Body of pancreas (tissue), 4 donors: ENCODE results near the gene TP53TG5.

Experiments
- CTCF ChIP-seq, 7 experiments: fragments of 450-650 bp in 4 of 7; fragments of 200-600 bp in 3 of 7; sonication (generic) in 3 of 7; IDR thresholded peaks; one replicate each; pipeline ENCODE4 v1.5.1; 2016 to 2019; ENCODE audit warnings: antibody characterized with exemption in 7 of 7
- POLR2A ChIP-seq, 3 donors: fragments of 450-650 bp; IDR thresholded peaks; one replicate each; pipeline ENCODE4 v1.6.1; 2016; ENCODE audit warnings: antibody characterized with exemption in 3 of 3, mild to moderate bottlenecking in 2 of 3

- TF ChIP-seq CTCF (IDR thresholded peaks at IDR 0.05) (peak in 1 of 7 experiments; percentile 19), POLR2A (IDR thresholded peaks at IDR 0.05) (peak in 1 of 3 donors; percentile 12)
Measured at GRCh38 chr20:45427236-45428149, 49.4 kb upstream of the TP53TG5 start.
